GM12878 (cell line): ENCODE data around the gene MAP7. TPM values are rescaled to one million over a fixed set of nuclear protein-coding genes. Genes with fewer than 3 reads are reported as not detected.

Experiments
- ATAC-seq: fragments of 200-7000 bp; cut with Tn5 transposase; 3 replicates; pipeline ENCODE4 v1.9.1; 2020; ENCODE audit warnings: mild to moderate bottlenecking, moderate library complexity
- BruUV-seq: library from RNA; stranded (reverse); fragments of 400-500 nt; replicated peaks from 2 replicates; lab custom pipeline; 2021; lab: Mats Ljungman, UMichigan
- CTCF ChIA-PET: fragments of 300-600 bp; sonication (Branson Sonifier 250); formaldehyde crosslinking; extraction: SDS; loops from one replicate; lab custom pipeline; 2021; ENCODE audit warnings: inconsistent platforms; lab: Yijun Ruan, JAX
- POLR2A ChIA-PET: fragments of 350-600 bp; formaldehyde crosslinking; extraction: SDS; loops from one replicate; lab custom pipeline; 2021; ENCODE audit warnings: inconsistent platforms; lab: Charles Lee
- RAD21 ChIA-PET: fragments of 300-600 bp; sonication (Branson Sonifier 250); formaldehyde crosslinking; loops from one replicate; lab custom pipeline; 2023; ENCODE audit warnings: antibody characterized with exemption; ENCODE audit not compliant: unreplicated experiment; lab: Charles Lee
- SMC1A ChIA-PET: fragments of 300-600 bp; sonication (Branson Sonifier 250); formaldehyde crosslinking; loops from one replicate; lab custom pipeline; 2023; ENCODE audit not compliant: unreplicated experiment, uncharacterized antibody; lab: Charles Lee
- DNase-seq: peaks from one replicate; pipeline ENCODE4 v3.0.0-alpha.2; 2011; ENCODE audit warnings: low read depth, low spot score
- FAIRE-seq: peaks from 3 replicates; lab custom pipeline; 2011; peaks lifted over from hg19 to GRCh38; lab: Jason Lieb, UNC
- H2AFZ ChIP-seq: 2 replicates; pipeline ENCODE4 v1.6.0; 2011; ENCODE audit warnings: low read depth, low read length, control low read depth; ENCODE audit not compliant: control insufficient read depth
- H3K27ac ChIP-seq: 2 replicates; pipeline ENCODE4 v1.5.1; 2011; ENCODE audit warnings: control low read depth; ENCODE audit not compliant: control insufficient read depth, insufficient read depth
- H3K27me3 ChIP-seq, 2 experiments: replicated peaks in 1 of 2; 2 replicates each; pipeline versions ENCODE4 v1.6.0 to v1.6.1; 2011; ENCODE audit warnings: low read length in 1 of 2; ENCODE audit not compliant: control insufficient read depth in 2 of 2, insufficient read depth in 2 of 2
- H3K36me3 ChIP-seq, 2 experiments: 2 replicates each; pipeline ENCODE4 v1.5.1; 2011; ENCODE audit warnings: low read length in 1 of 2; ENCODE audit not compliant: control insufficient read depth in 2 of 2, insufficient read depth in 2 of 2
- H3K4me1 ChIP-seq: 2 replicates; pipeline ENCODE4 v1.6.1; 2011; ENCODE audit warnings: mild to moderate bottlenecking, low read length, moderate library complexity, mixed read lengths; ENCODE audit not compliant: control insufficient read depth, insufficient read depth
- H3K4me2 ChIP-seq: 2 replicates; pipeline ENCODE4 v1.6.0; 2011; ENCODE audit warnings: control low read depth; ENCODE audit not compliant: control insufficient read depth, insufficient read depth
- H3K4me3 ChIP-seq: fragments of 200-600 bp; sonication (generic); 2 replicates; pipeline ENCODE4 v1.5.1; 2016
- H3K79me2 ChIP-seq: 2 replicates; pipeline ENCODE4 v1.6.0; 2011; ENCODE audit warnings: low read length; ENCODE audit not compliant: control insufficient read depth, insufficient read depth
- H3K9ac ChIP-seq: 2 replicates; pipeline ENCODE4 v1.8.0; 2011; ENCODE audit warnings: low read length, control low read depth, mixed read lengths; ENCODE audit not compliant: control insufficient read depth, insufficient read depth
- H3K9me3 ChIP-seq: replicated peaks from 3 replicates; pipeline ENCODE4 v1.5.1; 2011; ENCODE audit warnings: mild to moderate bottlenecking, low read length; ENCODE audit not compliant: control insufficient read depth, insufficient read depth
- H4K20me1 ChIP-seq: 2 replicates; pipeline ENCODE4 v1.6.0; 2011; ENCODE audit not compliant: control insufficient read depth, insufficient read depth
- EP300 ChIP-seq, 2 experiments: fragments of 150-350 bp in 1 of 2; IDR thresholded peaks; 2 replicates each; pipeline ENCODE4 v1.6.1; 2011 to 2012; ENCODE audit warnings: low read depth in 2 of 2, low read length in 2 of 2, borderline replicate concordance in 1 of 2, improper control_type of control experiment in 1 of 2, inconsistent platforms in 1 of 2; ENCODE audit not compliant: control insufficient read depth in 1 of 2
- IRF3 ChIP-seq: fragments of 450-650 bp; IDR thresholded peaks from 2 replicates; pipeline ENCODE4 v1.6.1; 2014; ENCODE audit warnings: mild to moderate bottlenecking
- JUNB ChIP-seq: IDR thresholded peaks from 2 replicates; pipeline ENCODE4 v1.6.1; 2016; ENCODE audit warnings: antibody characterized with exemption, mild to moderate bottlenecking
- NFIC ChIP-seq: IDR thresholded peaks from 2 replicates; pipeline ENCODE4 v1.6.1; 2012; ENCODE audit warnings: low read depth, mild to moderate bottlenecking, inconsistent platforms, low read length, moderate library complexity
- NFYB ChIP-seq: IDR thresholded peaks from 2 replicates; pipeline ENCODE4 v1.6.1; 2011; ENCODE audit warnings: low read depth, mild to moderate bottlenecking, low read length, improper control_type of control experiment, moderate library complexity; ENCODE audit not compliant: insufficient read depth
- POU2F2 ChIP-seq: IDR thresholded peaks from 3 replicates; pipeline ENCODE4 v1.6.1; 2011; ENCODE audit warnings: low read depth, mild to moderate bottlenecking, low read length, borderline replicate concordance
- SREBF2 ChIP-seq: IDR thresholded peaks from 2 replicates; pipeline ENCODE4 v1.6.1; 2012; ENCODE audit warnings: mild to moderate bottlenecking, low read length
- TBL1XR1 ChIP-seq: IDR thresholded peaks from 2 replicates; pipeline ENCODE4 v1.6.1; 2012; ENCODE audit warnings: low read depth, low read length, improper control_type of control experiment
- USF2 ChIP-seq: IDR thresholded peaks from 2 replicates; pipeline ENCODE4 v1.6.1; 2011; ENCODE audit warnings: low read depth, low read length, improper control_type of control experiment, borderline replicate concordance
- WRNIP1 ChIP-seq: IDR thresholded peaks from 2 replicates; pipeline ENCODE4 v1.6.1; 2011; ENCODE audit warnings: low read depth, low read length, improper control_type of control experiment, borderline replicate concordance
- ZBED1 ChIP-seq: IDR thresholded peaks from 2 replicates; pipeline ENCODE4 v1.6.1; 2016; ENCODE audit warnings: borderline replicate concordance
- ZNF592 ChIP-seq: fragments of 450-650 bp; IDR thresholded peaks from 2 replicates; pipeline ENCODE4 v1.6.1; 2017; ENCODE audit warnings: mild to moderate bottlenecking, moderate library complexity
- ZNF622 ChIP-seq: fragments of 450-650 bp; IDR thresholded peaks from 2 replicates; pipeline ENCODE4 v1.6.1; 2017; ENCODE audit warnings: mild to moderate bottlenecking, inconsistent platforms
- WGBS: methylation state at CpG from one replicate; pipeline ENCODE4 v1.1.6; 2016; ENCODE audit warnings: low lambda C conversion rate; ENCODE audit not compliant: insufficient replicate concordance, insufficient coverage; ENCODE audit errors: missing lambda C conversion rate; 5-methylcytosine and 5-hydroxymethylcytosine counted together
- in situ Hi-C: fragments of 300-500 bp; cut with MboI; formaldehyde crosslinking; loops from 9 replicates; pipeline ENCODE4 v1.14.3; 2018; ENCODE audit warnings: mixed read lengths
- intact Hi-C: fragments of 100-400 bp; cut with micrococcal nuclease; formaldehyde crosslinking; loops from one replicate; pipeline ENCODE4 v1.14.2; 2022; ENCODE audit not compliant: unreplicated experiment
- polyA plus RNA-seq, 11 experiments: library from polyadenylated mRNA; depleted of rRNA in 4 of 11; unstranded in 6 of 11; stranded (reverse) in 5 of 11; fragments of >200 nt; fragmentation: Nextera tagmentation in 4 of 11; fragmentation: Illumina TruSeq in 1 of 11; extraction: Ambion mirVana in 4 of 11; extraction: Trizol in 1 of 11; gene quantifications; 1 replicate in 1 of 11; 2 replicates in 10 of 11; pipeline versions ENCODE4 v1.2.1 to v1.2.3, GENCODE V29; 2011 to 2016; ENCODE audit warnings: inconsistent platforms in 2 of 11, missing spikeins in 2 of 11, low read depth in 1 of 11
- total RNA-seq, 4 experiments: library from RNA; depleted of rRNA in 3 of 4; stranded (reverse); fragments of >200 nt in 3 of 4; fragmentation: Illumina TruSeq in 1 of 4; extraction: Trizol in 1 of 4; gene quantifications; 2 replicates each; pipeline versions ENCODE4 v1.2.1 to v1.2.3, GENCODE V29; 2013 to 2021

The MAP7 gene
- total and polyA plus RNA-seq, 10 of the 15 experiments (the other 5 are each of a cell fraction or from before 2014, with no cell fraction given), result 0.04 to 0.17 (median 0.08) TPM; not detected in 2

GRCh38 chr6:136338486-136338885 lies 211.7 kb downstream of the MAP7 start:
- Histone ChIP-seq H3K4me3 (no peak overlapping the region), H3K4me1 (no peaks in the 10 kb centered on the region), H3K9ac (no peak overlapping the region), H3K27ac (no peak overlapping the region), H3K4me2 (no peak overlapping the region), H3K9me3 (no peaks in the 10 kb centered on the region), H3K79me2 (no peaks in the 10 kb centered on the region), H3K36me3 (no peaks in the 10 kb centered on the region), H2AFZ (no peak overlapping the region), H4K20me1 (no peaks in the 10 kb centered on the region), H3K27me3 (no peaks in the 10 kb centered on the region; a peak in 1 of 4 replicates)
- DNase-seq (no peak), ATAC-seq (no peak), FAIRE-seq (no peak)
- BruUV-seq, result no TSS peak
- TF ChIP-seq NFYB (no peak), TBL1XR1 (no peak), ZNF622 (no peak), WRNIP1 (no peak), ZNF592 (no peak), USF2 (no peak), IRF3 (no peak), ZBED1 (no peak), JUNB (no peak), POU2F2 (no peak), EP300 (IDR thresholded peaks at IDR 0.05; ENCODE audit: borderline replicate concordance in 1 of 2, control insufficient read depth in 1 of 2, low read depth in 2 of 2, low read length in 2 of 2) (no peak), SREBF2 (no peak), NFIC (no peak)
- SMC1A ChIA-PET, result no interaction called here
- CTCF ChIA-PET, result no interaction called here
- WGBS, result 42% methylated on average over 4 of the region's 4 CpGs
- POLR2A ChIA-PET, result no interaction called here
- in situ Hi-C loops (no loop called here), intact Hi-C loops (no loop called here)
- RAD21 ChIA-PET, result no interaction called here
